IPS DF 6.9 (cell line): ENCODE measurements around the gene LRWD1.
"Not testable (repeated sequence)": the region's sequence is repeated elsewhere in the genome, so short reads cannot be mapped to it uniquely, and the experiment has no call there.

Experiments
- DNase-seq: peaks from one replicate; pipeline ENCODE4 v3.0.0-alpha.2; 2013; ENCODE audit warnings: low read depth, low spot score
- H3K27ac ChIP-seq: one replicate; pipeline ENCODE4 v1.5.1; 2013; ENCODE audit warnings: low read length, control low read depth
- H3K27me3 ChIP-seq: 2 replicates; pipeline ENCODE4 v1.6.1; 2013; ENCODE audit warnings: mild to moderate bottlenecking, low read length; ENCODE audit not compliant: control insufficient read depth, insufficient read depth
- H3K36me3 ChIP-seq: 2 replicates; pipeline ENCODE4 v1.6.1; 2013; ENCODE audit warnings: low read length; ENCODE audit not compliant: control insufficient read depth, insufficient read depth
- H3K4me1 ChIP-seq: 2 replicates; pipeline ENCODE4 v1.6.1; 2013; ENCODE audit warnings: low read length; ENCODE audit not compliant: control insufficient read depth, insufficient read depth
- H3K4me3 ChIP-seq: 2 replicates; pipeline ENCODE4 v1.5.1; 2013; ENCODE audit warnings: mild to moderate bottlenecking, low read length
- H3K9me3 ChIP-seq: 2 replicates; pipeline ENCODE4 v1.6.1; 2013; ENCODE audit warnings: low read length, inconsistent platforms; ENCODE audit not compliant: control insufficient read depth, insufficient read depth
- WGBS: extraction: QIAGEN DNeasy Blood & Tissue Kit; methylation state at CpG from one replicate; pipeline ENCODE4 v1.1.7; 2013; ENCODE audit warnings: mixed read lengths, missing lambda C conversion rate; ENCODE audit not compliant: insufficient read length, insufficient coverage; 5-methylcytosine and 5-hydroxymethylcytosine counted together

The LRWD1 gene

DNA sequence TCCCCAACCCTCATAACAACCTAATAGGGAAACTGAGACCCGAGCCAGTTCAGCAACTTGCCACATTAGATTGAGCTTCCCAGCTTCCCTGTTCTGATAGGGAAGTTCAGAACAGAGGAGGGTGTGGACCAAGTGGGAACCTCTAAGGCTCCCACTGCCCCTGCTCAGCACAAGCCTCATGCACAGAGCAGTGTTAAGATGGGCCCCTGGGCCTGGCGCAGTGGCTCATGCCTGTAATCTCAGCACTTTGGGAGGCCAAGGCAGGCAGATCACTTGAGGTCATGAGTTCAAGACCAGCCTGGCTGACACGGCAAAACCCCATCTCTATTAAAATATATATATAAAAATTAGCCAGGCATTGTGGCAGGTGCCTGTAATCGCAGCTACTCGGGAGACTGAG, 32.5 kb downstream of the LRWD1 start:
- not testable (repeated sequence) for H3K27me3 ChIP-seq, H3K27ac ChIP-seq, H3K4me1 ChIP-seq, DNase-seq, H3K9me3 ChIP-seq, H3K36me3 ChIP-seq, H3K4me3 ChIP-seq
- WGBS: no CpG with 5 or more reads among the region's 5 CpGs

GRCh38 chr7:102498321-102498720, 33.5 kb downstream of the LRWD1 start:
- not testable (repeated sequence) for DNase-seq

DNA sequence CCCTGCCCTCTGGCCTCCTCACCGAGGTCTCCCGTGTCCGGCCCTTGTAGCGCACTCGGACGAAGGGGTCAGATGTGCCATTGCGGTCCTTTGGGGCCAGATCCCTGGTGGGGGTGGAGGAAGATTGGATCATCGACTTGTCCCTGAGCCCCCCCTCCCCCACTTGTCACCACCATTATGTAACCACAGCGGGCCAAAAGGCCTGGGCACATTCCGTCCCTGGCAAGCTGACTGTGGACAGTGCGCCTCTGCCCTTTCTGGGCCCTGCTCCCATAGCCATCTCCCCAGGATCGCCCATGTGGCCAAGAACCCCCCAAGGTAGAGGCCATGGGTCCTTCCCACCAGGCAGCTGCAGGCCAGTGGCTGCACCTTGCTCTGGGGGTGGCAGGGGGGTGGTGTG, 38.4 kb downstream of the LRWD1 start:
- not testable (repeated sequence) for H3K4me3 ChIP-seq, H3K27ac ChIP-seq, H3K36me3 ChIP-seq, H3K9me3 ChIP-seq, DNase-seq, H3K4me1 ChIP-seq, H3K27me3 ChIP-seq
- WGBS: no CpG with 5 or more reads among the region's 12 CpGs

More at GRCh38 chr7:102498321-102498720, 33.5 kb downstream of the LRWD1 start:
- H3K27me3 ChIP-seq, H3K27ac ChIP-seq, H3K9me3 ChIP-seq, H3K36me3 ChIP-seq, H3K4me1 ChIP-seq, H3K4me3 ChIP-seq: not testable (repeated sequence)
- no CpG with 5 or more reads among the region's 16 CpGs for WGBS

GRCh38 chr7:102505298-102506185, 40.8 kb downstream of the LRWD1 start:
- not testable (repeated sequence) for H3K9me3 ChIP-seq, H3K36me3 ChIP-seq, DNase-seq, H3K27me3 ChIP-seq, H3K4me3 ChIP-seq, H3K27ac ChIP-seq, H3K4me1 ChIP-seq
- WGBS: no CpG with 5 or more reads among the region's 24 CpGs

DNA sequence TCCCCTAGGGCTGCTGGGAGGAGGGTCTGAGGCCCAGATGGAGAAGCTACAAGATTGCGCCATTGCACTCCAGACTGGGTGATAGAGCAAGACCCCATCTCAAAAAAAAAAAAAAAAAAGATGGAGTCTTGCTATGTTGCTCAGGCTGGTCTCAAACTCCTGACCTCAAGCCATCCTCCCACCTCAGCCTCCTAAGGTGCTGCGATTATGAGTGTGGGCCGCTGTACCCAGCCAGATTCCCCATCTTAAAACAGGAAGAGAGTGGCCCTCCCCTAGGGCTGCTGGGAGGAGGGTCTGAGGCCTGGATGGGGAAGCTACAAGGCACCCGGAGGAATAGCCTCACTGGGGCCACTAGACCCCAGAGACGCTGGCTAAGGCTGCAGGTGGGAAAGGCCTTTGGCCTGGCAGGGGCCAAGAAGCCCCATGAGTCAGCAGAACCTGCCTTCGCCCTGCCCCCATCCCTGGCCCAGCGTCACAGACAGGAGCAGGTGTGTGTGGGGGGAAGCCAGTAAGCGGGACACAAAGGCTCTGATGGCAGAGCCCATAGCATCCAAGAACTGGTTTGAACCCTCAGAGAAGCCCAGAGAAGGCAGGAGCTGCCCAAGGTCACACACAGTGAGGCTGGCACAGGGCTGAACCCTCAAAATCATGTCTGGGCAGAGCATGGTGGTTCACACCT, 42.8 kb downstream of the LRWD1 start:
- no CpG with 5 or more reads among the region's 8 CpGs for WGBS

GRCh38 chr7:102510575-102510974, 45.8 kb downstream of the LRWD1 start:
- WGBS: no CpG with 5 or more reads among the region's 8 CpGs
- not testable (repeated sequence) for H3K36me3 ChIP-seq, H3K4me1 ChIP-seq, H3K27ac ChIP-seq, H3K27me3 ChIP-seq, DNase-seq, H3K4me3 ChIP-seq, H3K9me3 ChIP-seq

More for the DNA sequence above, 42.8 kb downstream of the LRWD1 start:
- not testable (repeated sequence) for H3K36me3 ChIP-seq, DNase-seq, H3K27me3 ChIP-seq, H3K4me1 ChIP-seq, H3K9me3 ChIP-seq, H3K4me3 ChIP-seq, H3K27ac ChIP-seq

DNA sequence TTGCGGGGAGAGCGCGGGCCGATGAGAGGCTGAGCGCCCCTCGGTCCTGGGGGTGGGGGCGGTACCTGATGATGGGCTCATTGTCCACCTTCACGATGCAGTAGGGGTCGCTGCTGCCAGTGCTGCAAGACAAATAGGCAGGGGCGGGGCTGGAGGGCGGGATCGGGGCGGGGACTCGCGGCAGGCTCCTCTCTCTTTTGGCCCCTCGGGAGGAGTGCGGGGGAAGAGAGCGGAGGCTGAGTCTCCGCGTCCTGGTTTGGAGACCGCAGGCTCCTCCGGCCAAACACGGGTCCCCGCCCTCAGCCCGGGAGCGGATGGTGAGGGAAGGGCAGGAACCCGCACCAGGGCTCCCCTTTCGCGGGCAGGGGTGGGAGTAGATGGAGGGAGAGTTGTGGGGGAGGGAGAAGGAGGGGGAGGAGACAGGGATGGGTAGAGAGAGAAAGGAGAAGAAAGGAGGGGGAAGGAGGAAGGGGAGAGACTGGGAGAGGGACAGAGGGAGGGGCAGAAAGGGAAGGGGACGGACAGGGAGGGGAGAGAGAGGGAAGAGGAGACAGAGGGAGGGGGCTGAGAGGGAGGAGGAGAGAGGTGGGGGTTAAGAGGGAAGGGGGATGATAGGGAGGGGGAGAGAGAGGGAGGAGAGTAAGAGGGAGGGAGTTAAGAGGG, 47.2 kb downstream of the LRWD1 start:
- not testable (repeated sequence) for H3K36me3 ChIP-seq, H3K27ac ChIP-seq, DNase-seq, H3K4me3 ChIP-seq, H3K9me3 ChIP-seq, H3K27me3 ChIP-seq, H3K4me1 ChIP-seq
- WGBS: no CpG with 5 or more reads among the region's 30 CpGs

- H3K27me3 ChIP-seq, DNase-seq, H3K27ac ChIP-seq, H3K4me1 ChIP-seq, H3K4me3 ChIP-seq, H3K9me3 ChIP-seq, H3K36me3 ChIP-seq: not testable (repeated sequence)
- no CpG with 5 or more reads among the region's 5 CpGs for WGBS
Measured at GRCh38 chr7:102512642-102513221, 47.9 kb downstream of the LRWD1 start.

DNA sequence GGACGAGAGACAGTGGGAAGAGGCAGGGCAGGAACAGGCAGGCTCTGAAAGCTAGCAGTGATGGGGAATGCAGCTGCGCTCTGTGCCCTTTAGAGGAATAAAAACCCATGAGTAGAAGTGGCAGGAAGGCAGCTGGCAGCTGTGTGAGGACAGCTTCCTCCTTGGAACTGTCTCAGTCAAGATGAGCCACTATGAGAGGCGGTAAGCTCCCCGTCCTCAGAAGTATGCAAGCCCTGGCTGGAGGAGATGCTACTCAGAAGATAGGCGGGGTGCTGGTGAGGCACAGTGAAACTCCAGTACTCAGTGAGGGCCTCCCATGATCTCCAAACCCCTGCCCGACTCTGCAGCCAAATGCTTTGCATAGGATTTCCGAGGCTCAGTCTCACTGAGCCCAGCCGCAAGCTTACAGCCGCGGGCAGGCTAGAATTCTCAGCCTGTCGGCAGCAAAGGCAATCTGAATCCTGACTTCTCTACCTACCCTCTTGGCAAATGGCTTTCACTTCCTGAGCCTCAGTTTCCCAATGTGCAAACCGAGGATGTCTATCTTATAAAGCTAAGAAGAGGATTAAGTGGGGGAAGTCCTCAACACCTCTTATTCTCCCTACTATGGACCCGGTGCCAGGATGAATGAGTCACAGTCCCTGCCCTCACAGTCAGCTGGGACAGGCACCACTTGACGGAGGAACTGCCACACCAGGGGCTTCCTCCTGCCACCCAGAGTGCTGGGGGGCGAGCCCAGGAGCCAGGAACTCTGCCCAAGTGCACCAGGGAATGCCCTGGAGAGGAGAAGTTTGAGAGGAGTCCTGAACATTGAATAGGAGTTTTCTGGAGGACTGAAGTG, 50.3 kb downstream of the LRWD1 start:
- WGBS: no CpG with 5 or more reads among the region's 15 CpGs
- not testable (repeated sequence) for H3K36me3 ChIP-seq, H3K27ac ChIP-seq, H3K4me1 ChIP-seq, H3K27me3 ChIP-seq, DNase-seq, H3K9me3 ChIP-seq, H3K4me3 ChIP-seq

DNA sequence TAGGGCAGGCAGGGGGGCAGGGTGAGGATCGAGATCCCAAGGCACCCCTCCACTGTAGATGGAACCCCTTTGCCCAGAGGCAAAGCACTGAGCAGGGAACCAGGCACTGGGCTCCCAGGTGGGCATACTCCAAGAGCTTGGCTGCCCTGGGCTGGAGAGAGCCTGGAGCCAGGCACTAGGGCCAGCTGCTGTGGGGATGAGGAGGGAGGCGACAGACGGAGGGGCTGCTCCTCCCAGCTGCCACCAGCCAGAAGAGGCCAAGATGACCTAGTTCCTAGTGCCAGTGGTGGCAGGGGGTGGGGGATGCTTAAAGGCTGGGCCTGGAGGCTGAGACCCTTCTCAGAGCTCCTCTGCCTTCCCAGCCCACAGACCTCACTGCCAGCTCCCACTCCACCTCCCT, 51.1 kb downstream of the LRWD1 start:
- H3K27ac ChIP-seq, DNase-seq, H3K4me1 ChIP-seq, H3K4me3 ChIP-seq, H3K36me3 ChIP-seq, H3K9me3 ChIP-seq, H3K27me3 ChIP-seq: not testable (repeated sequence)
- WGBS: no CpG with 5 or more reads among the region's 3 CpGs
